ENCODE data around the gene EPHB2. TPM values are rescaled to one million over a fixed set of nuclear protein-coding genes. Genes with fewer than 3 reads are reported as not detected.
"Not testable (repeated sequence)": the region's sequence is repeated elsewhere in the genome, so short reads cannot be mapped to it uniquely, and the experiment has no call there.

EPHB2 gene
- polyA plus RNA-seq, 3 donors = 11.4 to 16.6 (median 14.4) TPM

DNA sequence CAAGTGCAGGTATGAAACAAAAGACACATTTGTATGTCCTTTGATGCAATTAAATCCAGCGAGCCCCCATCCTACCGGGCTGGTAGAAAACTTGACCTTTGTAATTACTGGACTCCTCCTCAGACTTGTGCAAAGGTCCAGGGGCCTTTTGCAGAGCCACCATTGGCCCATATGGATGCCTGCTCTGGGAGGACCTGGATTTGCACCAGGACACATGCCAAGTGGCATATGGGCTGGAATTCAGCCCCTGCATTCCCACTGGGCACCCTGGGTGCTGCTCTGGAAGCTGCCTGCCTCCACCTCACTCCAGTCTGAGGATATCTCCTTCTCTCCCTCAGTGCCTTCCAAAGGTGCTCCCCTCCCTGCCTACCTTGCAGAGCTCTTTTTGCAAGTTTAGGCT, 226.0 kb downstream of the EPHB2 start:
- DNase-seq = no peak

DNA sequence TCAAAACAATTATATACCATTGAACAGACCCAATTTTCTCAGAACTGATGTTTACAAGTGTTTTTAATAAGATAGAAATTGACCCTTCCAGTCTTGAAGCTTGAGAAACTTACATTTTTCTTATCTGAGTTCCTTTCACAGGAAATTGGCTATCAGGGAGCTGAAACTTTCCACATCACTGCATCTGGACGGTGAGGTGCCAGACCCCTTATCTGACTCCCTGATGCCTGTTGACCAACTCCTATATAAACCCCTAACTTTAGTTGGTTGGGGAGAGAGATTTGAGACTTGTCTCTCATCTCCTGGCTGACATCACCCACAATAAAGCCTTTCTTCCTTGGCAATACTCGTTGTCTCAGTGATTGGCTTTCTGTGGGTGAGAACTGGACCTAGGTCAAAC, 230.6 kb downstream of the EPHB2 start:
- no peak for DNase-seq

DNA sequence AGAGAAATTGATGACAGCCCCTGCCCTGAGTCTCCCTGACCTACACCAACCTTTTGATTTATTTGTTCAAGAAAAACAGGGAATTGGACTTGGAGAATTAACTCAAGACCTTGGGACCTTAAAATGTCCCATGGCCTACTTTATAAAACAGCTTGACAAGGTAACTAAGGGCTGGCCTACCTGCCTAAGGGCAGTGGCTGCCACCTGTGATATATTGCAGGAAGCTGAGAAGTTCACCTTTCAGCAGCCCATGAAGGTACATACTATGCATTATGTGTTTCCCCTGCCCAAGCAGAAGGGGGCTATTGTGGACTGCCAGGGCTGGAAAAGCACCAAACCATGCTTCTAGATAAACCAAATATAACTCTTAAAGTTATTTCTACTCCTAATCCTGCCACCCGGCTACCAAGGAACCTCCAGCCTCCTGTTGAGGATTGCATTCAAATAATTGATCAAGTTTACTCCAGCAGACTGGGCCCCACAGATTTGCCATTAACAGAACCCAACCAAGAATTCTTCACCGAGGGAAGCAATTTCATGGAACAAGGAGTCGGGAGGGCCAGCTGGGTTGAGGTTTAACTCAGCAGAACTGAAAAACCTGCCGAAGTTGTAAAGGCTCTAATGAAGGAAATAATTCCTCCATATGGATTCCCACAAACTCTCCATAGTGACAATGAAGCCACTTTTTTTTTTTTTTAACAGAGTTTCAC, 233.9 kb downstream of the EPHB2 start:
- peak; percentile 37 for DNase-seq

DNA sequence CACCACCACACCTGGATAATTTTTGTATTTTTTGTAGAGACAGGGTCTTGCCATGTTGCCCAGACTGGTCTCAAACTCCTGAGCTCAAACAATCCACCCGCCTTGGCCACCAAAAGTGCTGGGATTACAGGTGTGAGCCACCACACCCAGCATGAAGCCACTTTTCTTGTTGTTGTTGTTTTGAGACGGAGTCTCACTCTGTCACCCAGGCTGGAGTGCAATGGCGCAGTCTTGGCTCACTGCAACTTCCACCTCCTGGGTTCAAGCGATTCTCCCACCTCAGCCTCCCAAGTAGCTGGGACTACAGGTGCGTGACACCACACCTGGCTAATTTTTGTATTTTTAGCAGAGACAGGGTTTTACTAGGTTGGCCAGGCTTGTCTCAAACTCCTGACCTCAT, 234.5 kb downstream of the EPHB2 start:
- not testable (repeated sequence) for DNase-seq

DNA sequence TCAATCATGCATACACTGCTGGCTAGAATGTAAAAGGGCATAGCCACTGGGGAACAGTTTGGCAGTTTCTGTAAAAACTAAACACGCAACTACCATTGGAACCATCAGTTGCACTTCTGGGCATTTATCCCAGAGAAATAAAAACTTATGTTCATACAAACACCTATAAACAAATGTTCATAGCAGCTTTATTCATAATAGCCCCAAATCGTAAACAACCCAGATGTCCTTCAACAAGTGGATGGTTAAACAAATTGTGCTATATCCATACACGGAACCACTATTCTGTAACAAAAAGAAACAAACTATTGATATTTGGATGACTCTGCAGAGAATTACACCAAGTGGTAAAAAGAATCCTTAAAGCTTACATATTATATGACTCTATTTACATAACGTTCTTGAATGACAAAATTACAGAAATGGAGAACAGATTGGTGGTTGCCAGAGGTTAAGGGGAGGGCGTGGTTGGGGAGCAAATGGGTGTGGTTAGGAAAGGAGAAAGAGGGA, 239.2 kb downstream of the EPHB2 start:
- no peak for DNase-seq

DNA sequence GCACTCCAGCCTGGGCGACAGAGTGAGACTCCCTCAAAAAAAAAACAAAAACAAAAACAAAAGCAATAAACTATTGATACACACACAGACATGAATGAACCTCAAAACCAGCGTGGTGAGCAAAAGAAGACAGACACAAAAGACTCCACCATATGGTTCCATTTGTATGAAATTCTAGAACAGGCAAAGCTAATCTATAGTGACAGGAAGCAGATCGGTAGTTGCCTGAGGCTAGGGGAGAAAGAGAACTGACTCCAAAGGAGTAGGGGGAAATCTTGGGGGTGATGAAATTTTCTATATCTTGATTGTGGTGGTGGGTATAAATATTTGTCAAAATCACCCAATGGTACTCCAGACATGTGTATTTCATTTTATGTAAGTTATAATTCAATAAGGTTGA, 241.2 kb downstream of the EPHB2 start:
- no peak for DNase-seq

DNA sequence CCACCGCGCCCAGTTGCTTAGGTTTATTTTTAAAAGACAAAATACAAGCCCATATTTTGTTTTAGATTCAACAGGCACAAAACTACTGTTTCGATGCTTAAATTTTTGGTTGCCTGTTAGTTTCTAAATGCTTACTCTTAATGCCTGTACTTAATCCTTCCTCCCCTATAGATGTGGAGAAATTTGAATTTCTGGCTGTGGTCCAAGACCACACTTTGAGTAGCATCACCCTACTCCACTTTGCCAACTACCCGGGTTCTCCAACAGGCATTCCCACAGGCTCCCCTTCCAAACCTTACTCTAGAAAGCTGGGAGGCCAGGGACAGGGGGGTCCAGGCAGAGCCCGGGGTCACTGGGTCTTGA, 242.0 kb downstream of the EPHB2 start:
- DNase-seq = no peak

DNA sequence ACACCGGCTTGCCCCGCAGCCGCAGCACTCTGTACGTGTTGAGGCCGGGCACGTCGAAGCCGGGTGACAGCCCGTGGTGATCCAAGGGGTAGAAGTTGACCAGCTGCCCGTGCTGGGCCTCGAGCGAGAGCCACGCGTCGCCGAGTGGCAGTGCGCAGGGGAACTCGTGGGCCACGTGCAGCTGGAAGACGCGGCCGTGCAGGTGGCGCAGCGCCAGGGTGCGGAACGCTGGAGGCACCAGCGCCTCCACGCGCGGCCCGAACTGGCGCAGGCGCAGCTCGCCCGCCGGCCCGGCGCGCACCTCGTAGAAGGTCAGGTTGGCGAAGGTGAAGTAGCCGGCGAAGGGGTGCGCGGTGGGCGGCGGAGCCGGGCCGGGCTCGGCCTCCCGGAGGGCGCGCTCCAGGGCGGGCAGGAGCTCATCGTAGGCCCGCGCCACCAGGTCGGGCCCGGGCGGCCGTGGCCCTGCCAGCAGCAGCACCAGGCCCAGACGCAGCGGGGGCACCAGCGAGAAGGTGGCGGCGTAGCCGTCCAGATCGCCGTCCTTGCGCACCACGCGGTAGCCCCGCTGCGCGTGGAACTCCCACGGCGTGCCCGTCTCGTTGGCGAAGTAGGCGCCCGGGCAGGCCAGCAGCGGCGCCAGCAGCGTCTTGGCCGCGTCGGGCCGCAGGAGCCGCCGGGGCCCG, 242.6 kb downstream of the EPHB2 start:
- DNase-seq = no peak

DNA sequence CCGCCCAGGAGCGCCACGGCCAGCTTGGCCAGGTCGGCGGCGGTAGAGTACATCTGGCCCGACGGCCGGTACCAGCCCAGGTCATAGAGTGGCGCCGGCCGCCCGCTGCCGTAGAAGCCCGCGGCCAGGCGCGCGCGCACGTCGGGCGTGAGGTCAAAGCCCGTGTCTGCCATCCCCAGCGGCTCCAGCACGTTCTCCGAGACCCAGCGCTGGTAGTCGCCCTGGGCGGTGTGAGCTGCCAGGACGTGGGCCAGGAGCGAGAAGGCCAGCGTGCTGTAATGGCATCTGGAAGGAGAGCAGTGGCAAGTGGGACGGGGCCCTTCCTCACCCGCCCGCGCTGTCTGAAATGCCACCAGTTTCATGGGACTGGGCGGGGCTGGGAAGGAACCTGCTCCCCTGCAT, 243.1 kb downstream of the EPHB2 start:
- no peak for DNase-seq

DNA sequence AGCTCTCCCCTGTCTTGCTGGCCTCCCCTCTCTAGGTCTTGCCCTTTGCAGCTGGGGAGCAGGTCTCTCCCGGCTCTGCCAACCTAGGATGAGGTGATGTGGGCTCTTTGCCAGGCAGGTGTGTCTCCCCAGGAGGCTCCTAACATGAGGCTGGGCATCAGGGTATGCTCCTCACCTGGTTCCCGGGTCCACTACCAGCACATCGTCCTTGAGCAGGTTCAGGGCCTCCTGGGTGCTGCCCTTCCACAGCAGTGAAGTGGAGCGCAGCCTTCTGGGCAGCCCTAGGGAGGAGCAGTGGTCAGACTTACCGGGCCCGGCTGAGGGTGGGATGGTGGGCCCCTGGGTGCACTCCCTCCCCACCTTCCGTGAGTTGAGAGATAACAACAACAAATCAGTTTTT, 244.5 kb downstream of the EPHB2 start:
- DNase-seq = no peak

DNA sequence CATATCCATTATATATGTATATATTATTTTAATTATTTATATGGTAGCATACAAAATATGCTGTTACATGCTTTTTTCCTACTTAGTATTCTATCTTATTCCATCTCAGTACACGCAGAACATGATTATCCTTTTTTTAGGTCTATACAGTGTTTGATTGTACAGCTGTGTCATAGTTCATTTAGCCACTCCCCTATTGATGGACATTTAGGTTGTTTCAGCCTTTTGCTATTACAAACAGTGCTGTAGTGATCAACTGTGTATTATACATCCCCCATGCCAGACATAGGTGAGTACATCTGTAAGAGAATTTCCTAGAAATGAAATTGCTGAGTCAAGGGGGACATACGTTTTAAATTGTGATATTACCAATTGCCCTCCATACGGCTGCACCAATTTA, 246.4 kb downstream of the EPHB2 start:
- no peak for DNase-seq

DNA sequence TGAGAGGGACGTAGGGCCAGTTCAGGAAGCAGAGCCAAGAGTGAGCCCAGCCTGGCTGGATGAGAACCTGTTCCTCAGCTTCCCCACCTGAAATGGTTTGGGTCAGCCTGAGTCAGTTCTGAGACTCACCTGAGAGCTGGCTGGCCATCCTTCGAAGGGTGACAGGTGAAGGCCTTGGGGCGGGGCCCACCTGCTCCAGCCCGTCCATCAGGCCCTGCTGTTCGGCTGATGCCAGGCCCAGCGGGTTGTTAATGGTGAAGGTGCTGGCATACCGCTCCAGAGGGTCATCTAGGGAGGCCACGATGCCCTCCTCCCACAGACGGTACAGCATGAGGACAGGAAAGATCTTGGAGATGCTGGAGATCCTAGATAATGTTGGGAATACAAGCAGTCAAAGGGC, 247.9 kb downstream of the EPHB2 start:
- no peak for DNase-seq

DNA sequence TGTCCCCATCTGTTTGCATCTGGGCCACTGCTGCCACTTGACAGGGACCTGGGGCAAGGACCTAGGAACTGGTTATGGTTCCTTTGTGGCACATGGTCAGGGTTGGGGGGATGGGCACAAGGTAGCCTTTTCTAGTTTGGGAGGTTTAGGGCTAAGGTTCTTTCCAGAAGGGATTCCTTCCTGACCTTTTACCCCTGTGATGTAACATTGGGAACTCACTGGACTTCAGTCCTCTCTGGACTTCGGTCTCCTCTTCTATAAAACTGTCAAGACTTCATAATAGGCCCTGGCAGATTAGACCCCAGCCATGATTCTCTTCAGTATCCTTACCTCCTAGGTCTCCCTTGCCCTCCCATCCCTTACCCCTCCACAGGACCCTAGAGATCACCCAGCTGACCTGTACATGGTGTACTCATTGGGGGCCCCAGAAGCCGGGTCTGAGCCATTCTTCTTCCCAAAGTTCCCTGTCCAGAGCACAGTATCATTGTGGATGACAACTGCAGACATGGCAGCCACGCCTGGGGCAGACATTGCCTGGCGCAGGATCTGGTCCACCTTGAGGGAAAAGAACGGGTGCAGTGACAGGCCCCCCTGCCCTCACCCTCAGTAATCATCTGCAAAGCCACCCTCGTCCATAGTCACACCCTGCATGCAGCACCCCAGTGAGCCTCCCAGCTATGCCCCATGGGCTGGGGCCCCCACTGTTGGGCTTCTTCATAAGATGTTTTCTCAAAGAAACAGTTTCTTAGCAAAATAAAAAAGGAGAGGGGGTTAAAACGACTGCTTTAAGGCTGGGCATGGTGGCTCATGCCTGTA, 249.1 kb downstream of the EPHB2 start:
- DNase-seq = no peak

DNA sequence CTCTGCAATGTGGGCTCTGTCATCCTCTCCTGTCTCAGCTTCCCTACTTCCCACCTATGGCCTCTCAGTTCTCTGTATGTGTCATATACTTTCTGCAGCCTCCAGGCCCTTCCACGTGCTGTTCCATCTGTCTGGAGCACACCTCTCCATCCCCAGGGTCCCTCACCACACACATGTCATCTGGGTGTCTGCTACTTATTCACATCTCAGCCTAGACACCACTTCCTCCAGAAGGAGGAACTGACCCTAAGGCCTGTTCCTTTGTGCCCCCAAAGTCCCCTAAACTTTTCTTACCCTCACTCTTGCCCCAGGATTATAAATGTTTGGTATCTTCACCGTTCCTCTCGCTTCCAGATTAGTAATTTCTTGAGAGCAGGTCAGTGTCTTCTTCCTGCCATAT, 251.9 kb downstream of the EPHB2 start:
- no peak for DNase-seq

DNA sequence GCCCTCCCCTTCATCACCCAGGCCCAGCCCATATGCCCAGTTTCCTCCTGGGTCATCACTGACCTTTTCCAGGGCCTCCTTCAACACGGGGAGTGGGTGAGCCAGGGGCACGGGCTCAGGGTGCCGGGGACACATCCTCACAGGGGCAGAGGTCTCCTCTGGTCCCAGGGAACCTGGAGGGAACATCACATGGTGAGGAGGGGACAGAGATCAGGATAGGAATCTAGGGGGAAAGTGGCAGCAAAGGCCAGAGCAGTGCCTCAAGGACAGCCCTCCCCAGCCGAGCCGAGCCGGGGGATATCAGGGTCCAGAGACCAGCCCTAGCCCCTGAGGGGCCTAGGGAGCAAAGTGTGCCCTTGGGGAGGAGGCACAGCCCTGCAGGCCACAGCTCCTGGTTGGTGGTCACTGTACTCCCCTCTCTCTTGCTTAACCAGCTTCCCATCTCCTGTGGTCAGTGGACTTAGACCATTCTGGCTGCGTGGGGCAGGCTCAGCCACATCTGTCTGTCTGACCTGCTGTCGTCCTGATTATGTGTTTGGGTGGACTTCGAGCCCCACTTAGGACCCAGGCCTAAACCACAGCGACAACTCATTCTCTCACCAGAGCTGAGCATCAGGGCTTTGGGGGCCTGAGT, 252.5 kb downstream of the EPHB2 start:
- DNase-seq = no peak

DNA sequence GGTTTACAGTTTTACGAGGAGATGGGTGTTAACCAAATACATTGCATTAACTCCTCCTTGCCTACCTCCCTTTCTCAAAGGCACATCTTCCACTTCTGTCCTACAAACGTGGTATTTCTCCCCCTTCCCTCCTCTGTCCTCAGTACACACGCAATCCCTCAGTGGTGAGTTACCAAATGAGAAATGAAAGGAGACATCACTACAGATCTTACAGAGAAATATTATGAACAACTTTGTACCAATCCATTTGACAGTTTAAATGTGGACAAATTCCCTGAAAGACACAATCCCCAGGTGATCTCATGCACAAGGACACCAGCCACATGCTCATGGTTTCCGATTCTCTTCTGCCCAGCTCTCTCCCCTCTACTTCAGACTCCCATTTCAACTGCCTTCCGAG, 255.7 kb downstream of the EPHB2 start:
- DNase-seq = no peak

DNA sequence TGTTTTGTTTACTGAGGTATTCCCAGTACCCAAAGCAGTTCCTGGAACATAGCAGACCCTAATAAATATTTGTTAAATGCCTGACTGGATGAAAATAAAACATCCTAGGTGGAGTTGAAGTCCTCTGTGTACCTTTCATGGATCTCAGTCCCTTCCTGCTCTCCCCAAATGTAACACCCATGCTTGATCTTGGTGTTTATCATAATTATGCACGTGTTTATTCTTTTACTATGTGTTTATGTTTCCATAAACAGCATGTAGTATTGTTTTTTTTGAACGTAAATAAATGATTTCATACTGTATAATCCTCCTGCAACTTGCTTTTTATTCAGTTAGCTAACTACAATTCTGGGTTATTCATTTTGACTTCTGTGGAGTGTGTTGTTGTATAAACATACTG, 257.2 kb downstream of the EPHB2 start:
- DNase-seq = no peak

DNA sequence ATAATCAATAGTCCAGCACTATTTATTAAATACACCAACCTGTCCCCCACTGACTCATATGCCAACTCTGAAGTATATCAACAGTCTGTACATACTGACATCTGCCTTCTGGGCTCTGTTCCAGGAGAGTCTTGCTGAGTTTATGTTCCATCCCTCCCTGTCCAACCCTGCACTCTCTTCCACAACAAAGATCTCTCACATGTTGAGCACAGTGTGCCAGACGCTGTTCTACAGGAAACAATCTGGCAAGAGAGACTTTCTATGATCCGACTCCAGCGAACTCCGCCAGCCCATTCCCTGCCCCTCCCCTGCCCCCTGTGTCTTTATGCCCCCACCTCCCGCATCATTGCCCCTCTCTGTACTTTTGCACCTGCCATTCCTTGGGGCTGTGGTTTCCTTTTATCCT, 258.7 kb downstream of the EPHB2 start:
- peak; percentile 20 for DNase-seq

DNA sequence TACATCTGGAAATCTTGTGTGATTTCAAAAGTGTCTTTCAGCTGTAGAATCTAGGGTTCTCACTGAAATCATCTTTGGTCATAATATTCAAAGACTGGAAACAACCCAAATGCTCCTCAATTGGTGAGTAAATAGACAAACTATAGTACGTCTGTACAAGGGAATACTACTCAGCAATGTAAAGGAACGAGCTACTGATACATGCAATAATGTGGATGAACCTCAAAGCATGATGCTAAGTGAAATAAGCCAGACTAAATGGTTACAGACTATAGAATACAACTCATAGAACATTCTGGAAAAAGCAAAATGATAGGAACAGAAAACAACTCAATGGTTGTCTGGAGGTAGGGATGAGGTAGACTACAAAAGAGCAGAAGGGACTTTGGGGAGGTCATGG, 259.5 kb downstream of the EPHB2 start:
- no peak for DNase-seq
